ENCODE data around the gene PDK2. TPM values are rescaled to one million over a fixed set of nuclear protein-coding genes. Genes with fewer than 3 reads are reported as not detected.

The PDK2 gene
- total RNA-seq, 1 donor from 2014 or later, result 44.6 TPM

DNA sequence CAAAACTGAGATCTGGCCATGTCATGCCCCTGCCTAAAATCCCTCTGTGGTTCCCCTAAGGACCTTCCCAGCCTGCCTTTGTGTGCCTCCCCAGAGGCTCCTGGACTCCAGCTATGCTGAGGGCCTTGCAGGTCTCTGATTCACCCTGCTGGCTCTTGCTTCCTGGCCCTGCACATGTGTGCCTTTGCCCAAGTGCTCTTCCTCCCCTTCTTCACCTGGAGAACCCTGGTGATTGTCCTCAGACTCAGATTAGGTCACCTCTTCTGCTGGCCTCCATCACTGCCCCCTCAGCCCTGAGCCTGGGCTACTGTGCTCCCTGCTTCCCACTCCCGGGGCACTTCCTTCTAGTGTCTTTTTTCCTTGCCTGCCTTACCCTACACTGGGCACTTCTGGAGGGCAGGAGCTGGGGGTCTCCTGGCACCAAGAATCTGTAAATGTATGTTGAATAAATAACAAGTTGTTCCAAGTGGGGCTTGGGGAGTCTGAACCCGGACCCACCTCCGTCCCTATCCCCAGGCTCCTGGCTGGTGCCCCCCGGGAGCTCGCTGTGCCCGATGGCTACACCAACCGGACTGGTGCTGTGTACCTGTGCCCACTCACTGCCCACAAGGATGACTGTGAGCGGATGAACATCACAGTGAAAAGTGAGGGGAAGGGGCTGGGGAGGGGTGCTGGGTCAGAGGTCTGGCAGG, 31.4 kb upstream of the PDK2 start:
- no peak for TF ChIP-seq CTCF (IDR thresholded peaks at IDR 0.05; ENCODE audit: unreplicated experiment)
- Mint-ChIP-seq H3K36me3 (peaks cover 11% of the 10 kb centered on the region), H3K4me3 (no peak overlapping the region), H3K27ac (peak overlapping the region; percentile 93), H3K4me1 (peaks cover 55% of the 10 kb centered on the region), H3K9me3 (no peaks in the 10 kb centered on the region), H3K27me3 (ENCODE audit: low read depth) (no peaks in the 10 kb centered on the region)
- DNase-seq (ENCODE audit: low spot score in 2 of 2, unreplicated experiment in 2 of 2), result no peak

- Mint-ChIP-seq H3K4me3 (no peak overlapping the region), H3K27ac (peak overlapping the region; percentile 93), H3K4me1 (peaks cover 51% of the 10 kb centered on the region), H3K9me3 (no peaks in the 10 kb centered on the region), H3K27me3 (ENCODE audit: low read depth) (no peaks in the 10 kb centered on the region), H3K36me3 (peaks cover 11% of the 10 kb centered on the region)
- no peak for TF ChIP-seq CTCF (IDR thresholded peaks at IDR 0.05; ENCODE audit: unreplicated experiment)
- DNase-seq (ENCODE audit: low spot score in 2 of 2, unreplicated experiment in 2 of 2), result peak in 1 of 2 experiments; percentile 55
Measured at GRCh38 chr17:50064253-50065001, 30.7 kb upstream of the PDK2 start.

DNA sequence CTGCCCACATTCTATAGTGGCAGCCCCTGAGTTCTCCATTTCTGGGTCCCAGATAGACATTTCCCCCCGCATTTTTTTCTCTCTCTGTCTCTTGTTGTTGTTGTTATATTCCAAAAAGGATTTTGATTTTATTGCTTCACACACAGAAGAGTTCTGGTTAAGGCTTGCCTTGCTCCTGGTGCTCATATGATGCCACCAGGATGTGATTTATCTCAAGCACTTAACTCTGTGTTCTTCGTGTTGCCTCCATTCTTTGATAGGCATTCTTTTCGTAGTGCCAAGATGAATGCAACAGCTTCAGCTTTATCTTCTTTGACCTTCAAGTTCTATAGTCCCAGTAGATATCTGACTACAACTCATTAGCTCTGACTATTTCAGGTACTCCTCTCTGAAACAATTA, 30.1 kb upstream of the PDK2 start:
- no peak for TF ChIP-seq CTCF (IDR thresholded peaks at IDR 0.05; ENCODE audit: unreplicated experiment)
- H3K27me3 Mint-ChIP-seq (ENCODE audit: low read depth), result no peaks in the 10 kb centered on the region
- H3K27ac Mint-ChIP-seq, result peak overlapping the region; percentile 93
- peaks cover 16% of the 10 kb centered on the region for H3K36me3 Mint-ChIP-seq
- no peaks in the 10 kb centered on the region for H3K9me3 Mint-ChIP-seq
- H3K4me3 Mint-ChIP-seq, result no peak overlapping the region
- DNase-seq (ENCODE audit: low spot score in 2 of 2, unreplicated experiment in 2 of 2), result no peak
- peaks cover 47% of the 10 kb centered on the region for H3K4me1 Mint-ChIP-seq

DNA sequence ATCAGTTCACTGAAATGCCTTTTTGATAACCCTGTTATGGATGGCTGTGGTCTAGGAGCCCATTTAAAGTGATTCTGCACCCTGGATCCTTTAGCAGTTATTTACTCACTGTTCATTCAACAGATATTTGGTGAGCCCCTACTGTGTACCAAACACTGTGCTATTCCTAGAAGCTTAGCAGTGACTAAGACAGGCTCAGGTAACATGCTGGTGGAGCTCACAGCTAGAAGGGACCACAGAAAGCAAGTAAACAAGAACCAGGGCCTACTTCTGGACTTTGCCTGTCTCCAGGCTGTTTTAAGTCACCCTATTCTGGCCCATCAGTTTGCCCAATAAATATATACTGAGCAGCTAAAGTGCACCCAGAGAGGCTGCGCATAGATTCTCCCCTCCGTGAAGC, 28.2 kb upstream of the PDK2 start:
- Mint-ChIP-seq H3K4me3 (no peak overlapping the region), H3K4me1 (peaks cover 32% of the 10 kb centered on the region), H3K36me3 (peaks cover 30% of the 10 kb centered on the region), H3K27ac (no peak overlapping the region), H3K27me3 (ENCODE audit: low read depth) (no peaks in the 10 kb centered on the region), H3K9me3 (peaks cover 3% of the 10 kb centered on the region)
- TF ChIP-seq CTCF (IDR thresholded peaks at IDR 0.05; ENCODE audit: unreplicated experiment), result no peak
- no peak for DNase-seq (ENCODE audit: low spot score in 2 of 2, unreplicated experiment in 2 of 2)

DNA sequence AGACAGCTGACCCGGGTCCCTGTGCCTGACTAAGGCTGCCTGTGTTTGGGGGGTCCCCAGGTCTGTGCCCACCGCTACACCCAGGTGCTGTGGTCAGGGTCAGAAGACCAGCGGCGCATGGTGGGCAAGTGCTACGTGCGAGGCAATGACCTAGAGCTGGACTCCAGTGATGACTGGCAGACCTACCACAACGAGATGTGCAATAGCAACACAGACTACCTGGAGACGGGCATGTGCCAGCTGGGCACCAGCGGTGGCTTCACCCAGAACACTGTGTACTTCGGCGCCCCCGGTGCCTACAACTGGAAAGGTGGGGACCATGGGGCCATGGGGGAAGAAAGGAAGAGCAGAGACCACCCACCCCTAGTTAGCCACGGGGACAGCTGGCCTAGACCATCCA, 27.2 kb upstream of the PDK2 start:
- H3K27ac Mint-ChIP-seq, result no peak overlapping the region
- H3K4me1 Mint-ChIP-seq, result peaks cover 26% of the 10 kb centered on the region
- H3K36me3 Mint-ChIP-seq, result peaks cover 36% of the 10 kb centered on the region
- no peak for TF ChIP-seq CTCF (IDR thresholded peaks at IDR 0.05; ENCODE audit: unreplicated experiment)
- DNase-seq (ENCODE audit: low spot score in 2 of 2, unreplicated experiment in 2 of 2), result no peak
- peaks cover 3% of the 10 kb centered on the region for H3K9me3 Mint-ChIP-seq
- H3K4me3 Mint-ChIP-seq, result no peak overlapping the region
- H3K27me3 Mint-ChIP-seq (ENCODE audit: low read depth), result no peaks in the 10 kb centered on the region

Data from mesothelial cell of epicardium (in vitro differentiated cells).